ENCODE measurements around the gene ANKRD12.

DNA sequence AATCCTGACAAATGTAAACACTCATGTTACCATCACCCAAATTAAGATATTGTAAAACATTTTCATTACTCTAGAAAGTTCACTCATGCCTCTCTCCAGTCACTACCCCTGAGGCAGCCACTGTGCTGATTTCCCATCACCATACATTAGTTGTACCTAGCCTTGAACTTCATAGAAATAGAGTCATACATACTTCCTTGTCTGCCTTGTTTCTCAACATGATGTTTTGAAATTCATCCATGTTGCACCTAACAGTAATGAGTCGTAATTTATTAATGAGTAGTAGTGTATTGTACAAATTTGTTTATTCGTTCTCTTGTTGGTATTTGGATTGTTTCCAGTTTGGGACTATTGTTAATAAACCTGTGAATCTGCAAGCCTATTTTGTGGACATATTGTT is 149.0 kb downstream of the ANKRD12 start:
- TF ChIP-seq POLR2A (IDR thresholded peaks at IDR 0.05; ENCODE audit: low read depth, low read length) (no peak), CTCF (conservative IDR thresholded peaks at IDR 0.05; ENCODE audit: low read depth, low read length) (no peak), CHD1 (IDR thresholded peaks at IDR 0.05; ENCODE audit: low read depth, low read length) (no peak), MXI1 (IDR thresholded peaks at IDR 0.05; ENCODE audit: borderline replicate concordance, low read depth, low read length) (no peak), RFX5 (IDR thresholded peaks at IDR 0.05; ENCODE audit: low read depth, low read length) (no peak), CEBPB (IDR thresholded peaks at IDR 0.05; ENCODE audit: low read depth, low read length) (no peak), SMC3 (IDR thresholded peaks at IDR 0.05; ENCODE audit: low read depth, low read length) (no peak), RAD21 (IDR thresholded peaks at IDR 0.05; ENCODE audit: low read length) (no peak), MAFK (IDR thresholded peaks at IDR 0.05; ENCODE audit: low read depth, low read length) (no peak), MAZ (IDR thresholded peaks at IDR 0.05; ENCODE audit: borderline replicate concordance, low read depth, low read length) (no peak), RCOR1 (IDR thresholded peaks at IDR 0.05; ENCODE audit: insufficient replicate concordance, low read length) (no peak), FOS (IDR thresholded peaks at IDR 0.05; ENCODE audit: low read depth, low read length) (no peak)
- TF ChIP-seq, protein P1, sequence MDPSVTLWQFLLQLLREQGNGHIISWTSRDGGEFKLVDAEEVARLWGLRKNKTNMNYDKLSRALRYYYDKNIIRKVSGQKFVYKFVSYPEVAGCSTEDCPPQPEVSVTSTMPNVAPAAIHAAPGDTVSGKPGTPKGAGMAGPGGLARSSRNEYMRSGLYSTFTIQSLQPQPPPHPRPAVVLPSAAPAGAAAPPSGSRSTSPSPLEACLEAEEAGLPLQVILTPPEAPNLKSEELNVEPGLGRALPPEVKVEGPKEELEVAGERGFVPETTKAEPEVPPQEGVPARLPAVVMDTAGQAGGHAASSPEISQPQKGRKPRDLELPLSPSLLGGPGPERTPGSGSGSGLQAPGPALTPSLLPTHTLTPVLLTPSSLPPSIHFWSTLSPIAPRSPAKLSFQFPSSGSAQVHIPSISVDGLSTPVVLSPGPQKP (IDR thresholded peaks at IDR 0.05; ENCODE audit: borderline replicate concordance, low read depth, low read length): no peak
- TF ChIP-seq, protein P2, sequence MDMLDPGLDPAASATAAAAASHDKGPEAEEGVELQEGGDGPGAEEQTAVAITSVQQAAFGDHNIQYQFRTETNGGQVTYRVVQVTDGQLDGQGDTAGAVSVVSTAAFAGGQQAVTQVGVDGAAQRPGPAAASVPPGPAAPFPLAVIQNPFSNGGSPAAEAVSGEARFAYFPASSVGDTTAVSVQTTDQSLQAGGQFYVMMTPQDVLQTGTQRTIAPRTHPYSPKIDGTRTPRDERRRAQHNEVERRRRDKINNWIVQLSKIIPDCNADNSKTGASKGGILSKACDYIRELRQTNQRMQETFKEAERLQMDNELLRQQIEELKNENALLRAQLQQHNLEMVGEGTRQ (IDR thresholded peaks at IDR 0.05; ENCODE audit: low read depth, low read length): no peak
